ENCODE measurements around the gene GPR155. TPM values are rescaled to one million over a fixed set of nuclear protein-coding genes. Genes with fewer than 3 reads are reported as not detected.
"Not testable (repeated sequence)": the region's sequence is repeated elsewhere in the genome, so short reads cannot be mapped to it uniquely, and the experiment has no call there.

The GPR155 gene
- total and polyA plus RNA-seq, 8 donors, result 0.87 to 43.1 (median 13.6) TPM

GRCh38 chr2:174485788-174486562, 854 bp downstream of the GPR155 start:
- TF ChIP-seq EP300 (IDR thresholded peaks at IDR 0.05), result no peak
- peak in 1 of 3 donors; percentile 10 for TF ChIP-seq POLR2AphosphoS5 (IDR thresholded peaks at IDR 0.05)
- peak; percentile 44 to 76 for DNase-seq
- H3K9me3 ChIP-seq, result no peaks in the 10 kb centered on the region
- peak overlapping the region; percentile 63 to 87 (median 76) for H3K4me3 ChIP-seq
- intact Hi-C loops (cut with DNase I; ENCODE audit: low total_unique reads), result no loop called here
- peaks cover 0 to 8% (median 5%) of the 10 kb centered on the region in 4 donors for H3K36me3 ChIP-seq
- peaks cover 0 to 36% (median 12%) of the 10 kb centered on the region in 4 donors for H3K4me1 ChIP-seq
- no peaks in the 10 kb centered on the region for H3K27me3 ChIP-seq
- WGBS, 5 donors, result 1 to 4% (median 2%) methylated on average over 22 to 23 of the region's 23 CpGs
- H3K27ac ChIP-seq, result peak overlapping the region; percentile 84 to 89 (median 85)

DNA sequence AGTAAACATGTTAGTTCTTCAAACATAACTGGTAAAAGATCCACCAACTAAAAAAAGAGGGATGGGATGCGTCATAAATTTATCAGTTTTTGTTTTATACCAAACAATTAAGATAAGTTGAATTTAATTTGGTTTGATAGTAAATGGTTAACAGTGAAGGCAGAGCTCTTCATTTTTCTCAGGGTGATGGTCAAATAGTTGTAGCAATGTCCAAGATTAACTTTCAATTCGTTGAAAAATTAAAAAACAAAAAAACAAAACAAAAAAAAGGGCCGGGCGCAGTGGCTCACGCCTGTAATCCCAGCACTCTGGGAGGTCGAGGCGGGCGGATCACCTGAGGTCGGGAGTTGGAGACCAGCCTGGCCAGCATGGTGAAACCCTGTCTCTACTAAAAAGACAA, 1.8 kb downstream of the GPR155 start:
- H3K27me3 ChIP-seq; intact Hi-C loops (cut with DNase I; ENCODE audit: low total_unique reads); DNase-seq; H3K9me3 ChIP-seq: not testable (repeated sequence)
- Histone ChIP-seq H3K36me3 (peaks cover 0 to 12% (median 5%) of the 10 kb centered on the region in 4 donors), H3K27ac (peak overlapping the region; percentile 38 to 88 (median 84)), H3K4me1 (peaks cover 0 to 36% (median 12%) of the 10 kb centered on the region in 4 donors), H3K4me3 (peak overlapping the region; percentile 63 to 87 (median 76))
- WGBS, 5 donors, result 59 to 71% (median 62%) methylated on average over 9 of the region's 9 CpGs

- no peak for DNase-seq
- intact Hi-C loops (cut with DNase I; ENCODE audit: low total_unique reads), result no loop called here
- peaks cover 0 to 15% (median 5%) of the 10 kb centered on the region in 4 donors for H3K36me3 ChIP-seq
- H3K4me3 ChIP-seq, result peak overlapping the region; percentile 22 to 82 (median 67)
- peak overlapping the region in 4 of 5 donors; percentile 7 to 84 (median 47) for H3K27ac ChIP-seq
- TF ChIP-seq POLR2A (IDR thresholded peaks at IDR 0.05) (no peak), EP300 (IDR thresholded peaks at IDR 0.05) (no peak), POLR2AphosphoS5 (IDR thresholded peaks at IDR 0.05) (no peak)
- TF ChIP-seq, protein P1, sequence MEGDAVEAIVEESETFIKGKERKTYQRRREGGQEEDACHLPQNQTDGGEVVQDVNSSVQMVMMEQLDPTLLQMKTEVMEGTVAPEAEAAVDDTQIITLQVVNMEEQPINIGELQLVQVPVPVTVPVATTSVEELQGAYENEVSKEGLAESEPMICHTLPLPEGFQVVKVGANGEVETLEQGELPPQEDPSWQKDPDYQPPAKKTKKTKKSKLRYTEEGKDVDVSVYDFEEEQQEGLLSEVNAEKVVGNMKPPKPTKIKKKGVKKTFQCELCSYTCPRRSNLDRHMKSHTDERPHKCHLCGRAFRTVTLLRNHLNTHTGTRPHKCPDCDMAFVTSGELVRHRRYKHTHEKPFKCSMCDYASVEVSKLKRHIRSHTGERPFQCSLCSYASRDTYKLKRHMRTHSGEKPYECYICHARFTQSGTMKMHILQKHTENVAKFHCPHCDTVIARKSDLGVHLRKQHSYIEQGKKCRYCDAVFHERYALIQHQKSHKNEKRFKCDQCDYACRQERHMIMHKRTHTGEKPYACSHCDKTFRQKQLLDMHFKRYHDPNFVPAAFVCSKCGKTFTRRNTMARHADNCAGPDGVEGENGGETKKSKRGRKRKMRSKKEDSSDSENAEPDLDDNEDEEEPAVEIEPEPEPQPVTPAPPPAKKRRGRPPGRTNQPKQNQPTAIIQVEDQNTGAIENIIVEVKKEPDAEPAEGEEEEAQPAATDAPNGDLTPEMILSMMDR (IDR thresholded peaks at IDR 0.05), result no peak
- H3K27me3 ChIP-seq, result no peaks in the 10 kb centered on the region
- H3K4me1 ChIP-seq, result peaks cover 0 to 36% (median 12%) of the 10 kb centered on the region in 4 donors
- 72 to 83% (median 79%) methylated on average over 2 of the region's 2 CpGs for WGBS, 5 donors
- no peaks in the 10 kb centered on the region for H3K9me3 ChIP-seq
Observed at GRCh38 chr2:174484573-174484972, 2.3 kb downstream of the GPR155 start.

DNA sequence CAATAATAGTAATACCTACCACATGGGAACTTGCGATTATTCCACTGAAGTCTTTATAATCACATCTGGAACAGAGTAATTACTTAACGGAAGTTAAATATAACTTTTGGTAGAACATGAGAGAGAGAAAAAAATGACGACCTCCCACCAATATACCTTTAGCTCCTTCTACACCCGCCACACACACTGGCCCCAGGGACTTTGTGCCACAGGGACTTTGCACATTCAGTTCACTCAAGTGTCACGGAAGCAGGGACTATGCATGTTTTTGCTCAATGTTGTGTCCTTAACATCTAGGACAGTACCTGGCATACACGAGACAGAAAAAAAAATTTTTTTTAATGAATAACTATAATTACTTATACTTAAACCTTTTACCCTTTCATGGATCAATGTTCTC, 4.0 kb downstream of the GPR155 start:
- no peak overlapping the region for H3K27ac ChIP-seq
- TF ChIP-seq, protein P1 (IDR thresholded peaks at IDR 0.05), result no peak
- TF ChIP-seq EP300 (IDR thresholded peaks at IDR 0.05), result no peak
- TF ChIP-seq POLR2AphosphoS5 (IDR thresholded peaks at IDR 0.05), result no peak
- TF ChIP-seq POLR2A (IDR thresholded peaks at IDR 0.05), result no peak
- 90 to 92% (median 91%) methylated on average over 6 of the region's 6 CpGs for WGBS, 5 donors
- intact Hi-C loops (cut with DNase I; ENCODE audit: low total_unique reads), result no loop called here
- no peaks in the 10 kb centered on the region for H3K27me3 ChIP-seq
- H3K4me1 ChIP-seq, result peaks cover 0 to 36% (median 12%) of the 10 kb centered on the region in 4 donors
- no peaks in the 10 kb centered on the region for H3K9me3 ChIP-seq
- peaks cover 0 to 18% (median 12%) of the 10 kb centered on the region in 4 donors for H3K36me3 ChIP-seq
- no peak overlapping the region for H3K4me3 ChIP-seq
- DNase-seq, result no peak

- Histone ChIP-seq H3K4me3 (no peak overlapping the region), H3K9me3 (no peaks in the 10 kb centered on the region), H3K27me3 (no peaks in the 10 kb centered on the region), H3K27ac (no peak overlapping the region), H3K36me3 (peaks cover 0 to 18% (median 12%) of the 10 kb centered on the region in 4 donors), H3K4me1 (no peaks in the 10 kb centered on the region)
- 70 to 79% (median 71%) methylated on average over 1 of the region's 1 CpG for WGBS, 5 donors
- TF ChIP-seq POLR2A (IDR thresholded peaks at IDR 0.05) (no peak), EP300 (IDR thresholded peaks at IDR 0.05) (no peak), POLR2AphosphoS5 (IDR thresholded peaks at IDR 0.05) (no peak)
- TF ChIP-seq, protein P1 (IDR thresholded peaks at IDR 0.05), result no peak
- intact Hi-C loops (cut with DNase I; ENCODE audit: low total_unique reads), result no loop called here
- no peak for DNase-seq
Observed at GRCh38 chr2:174477759-174478158, 9.1 kb downstream of the GPR155 start.
